Panc1 (cell line): Measurements from ENCODE around the gene ATP6V0D1. TPM values are rescaled to one million over a fixed set of nuclear protein-coding genes. Genes with fewer than 3 reads are reported as not detected.

Source experiments
- ATAC-seq: fragments of 200-7000 bp; cut with Tn5 transposase; 2 replicates; pipeline ENCODE4 v1.9.1; 2020; ENCODE audit warnings: mild to moderate bottlenecking, moderate library complexity
- BruUV-seq: library from RNA; stranded (reverse); fragments of 400-500 nt; replicated peaks from 2 replicates; lab custom pipeline; 2021; lab: Mats Ljungman, UMichigan
- CTCF ChIA-PET: fragments of 300-600 bp; sonication (Branson Sonifier 250); formaldehyde crosslinking; loops from one replicate; lab custom pipeline; 2022; ENCODE audit warnings: antibody characterized with exemption; lab: Charles Lee
- POLR2A ChIA-PET: fragments of 300-600 bp; sonication (Branson Sonifier 250); formaldehyde crosslinking; loops from one replicate; lab custom pipeline; 2022; ENCODE audit warnings: antibody characterized with exemption; lab: Charles Lee
- DNase-seq: peaks from one replicate; pipeline ENCODE4 v3.0.0-alpha.2; 2010; ENCODE audit warnings: low read depth, low spot score
- H3K27ac ChIP-seq: 2 replicates; pipeline ENCODE4 v1.5.1; 2011; ENCODE audit warnings: mild to moderate bottlenecking, low read length, inconsistent platforms
- H3K27me3 ChIP-seq: fragments of 200-500 bp; sonication (Bioruptor generic); 2 replicates; pipeline ENCODE4 v1.6.0; 2014; ENCODE audit warnings: low read length, inconsistent platforms; ENCODE audit not compliant: control insufficient read depth, insufficient read depth
- H3K36me3 ChIP-seq: fragments of 200-500 bp; sonication (Bioruptor generic); 2 replicates; pipeline ENCODE4 v1.5.1; 2014; ENCODE audit warnings: inconsistent platforms, mild to moderate bottlenecking, low read length, moderate library complexity; ENCODE audit not compliant: control insufficient read depth, insufficient read depth
- H3K4me1 ChIP-seq: 2 replicates; pipeline ENCODE4 v1.5.1; 2011; ENCODE audit warnings: inconsistent platforms, mild to moderate bottlenecking, low read length, moderate library complexity; ENCODE audit not compliant: control insufficient read depth, insufficient read depth
- H3K4me3 ChIP-seq, 2 experiments: 2 replicates each; pipeline ENCODE4 v1.5.1; 2011 to 2012; ENCODE audit warnings: low read depth in 2 of 2, low read length in 2 of 2, mild to moderate bottlenecking in 2 of 2, inconsistent platforms in 1 of 2, moderate library complexity in 1 of 2
- H3K9me3 ChIP-seq: fragments of 200-500 bp; sonication (Bioruptor generic); 2 replicates; pipeline ENCODE4 v1.5.1; 2014; ENCODE audit warnings: low read depth, mild to moderate bottlenecking, inconsistent platforms, low read length, moderate library complexity; ENCODE audit not compliant: control insufficient read depth, insufficient read depth
- POLR2AphosphoS5 ChIP-seq: IDR thresholded peaks from 2 replicates; pipeline ENCODE4 v1.6.1; 2012; ENCODE audit warnings: mild to moderate bottlenecking, low read depth, low read length, moderate library complexity
- SIN3A ChIP-seq: IDR thresholded peaks from 2 replicates; pipeline ENCODE4 v1.6.1; 2012; ENCODE audit warnings: low read depth, mild to moderate bottlenecking, low read length, moderate library complexity, borderline replicate concordance; ENCODE audit not compliant: insufficient read depth
- TCF7L2 ChIP-seq: IDR thresholded peaks from 2 replicates; pipeline ENCODE4 v1.6.1; 2011; ENCODE audit warnings: mild to moderate bottlenecking, low read depth, low read length, inconsistent platforms
- in situ Hi-C: cut with HindIII; loops from 2 replicates; pipeline ENCODE4 v1.10.0; 2016; ENCODE audit warnings: low sequenced_read_pairs, low pct_unique_long_range_greater_than_20kb
- intact Hi-C: fragments of 100-400 bp; cut with micrococcal nuclease; formaldehyde crosslinking; loops from one replicate; pipeline ENCODE4 v1.10.0; 2022; ENCODE audit not compliant: unreplicated experiment
- total RNA-seq: library from RNA; stranded (reverse); gene quantifications from one replicate; pipeline ENCODE4 v1.2.1, GENCODE V29; 2021; ENCODE audit not compliant: unreplicated experiment
- TF ChIP-seq, protein P1 (sequence below), 2 experiments: IDR thresholded peaks; 2 replicates each; pipeline ENCODE4 v1.6.1; 2011 to 2012; ENCODE audit warnings: low read depth in 2 of 2, control low read depth in 1 of 2, low read length in 1 of 2, mild to moderate bottlenecking in 1 of 2, moderate library complexity in 1 of 2; ENCODE audit not compliant: insufficient read depth in 1 of 2
- TF ChIP-seq, protein P2 (sequence below): fragments of 450-650 bp; IDR thresholded peaks from 2 replicates; pipeline ENCODE4 v1.5.1; 2017; ENCODE audit warnings: mild to moderate bottlenecking

The ATP6V0D1 gene
- total RNA-seq, 1 experiment from 2014 or later = 70.8 TPM

DNA sequence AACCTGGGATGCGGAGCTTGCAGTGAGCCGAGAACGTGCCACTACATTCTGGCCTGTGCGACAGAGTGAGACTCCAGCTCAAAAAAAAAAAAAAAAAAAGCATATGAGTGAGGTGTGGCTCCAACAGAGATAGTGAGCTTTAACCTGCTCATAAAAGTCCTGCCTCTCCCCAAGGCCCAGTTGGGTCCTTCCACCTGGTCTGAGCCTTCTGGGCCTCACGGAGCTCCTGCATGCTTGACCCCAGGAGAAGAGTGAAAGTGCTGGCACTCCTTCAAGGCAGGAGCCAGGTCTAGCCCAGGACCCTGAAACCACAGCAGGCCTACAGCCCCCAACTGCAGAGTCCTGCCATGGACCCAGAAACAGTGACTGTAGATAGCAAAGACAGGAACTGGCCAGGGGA, 32.4 kb downstream of the ATP6V0D1 start:
- in situ Hi-C loops = no loop called here
- no peak overlapping the region for H3K4me3 ChIP-seq
- DNase-seq (no peak), ATAC-seq (no peak)
- H3K9me3 ChIP-seq = no peaks in the 10 kb centered on the region
- CTCF ChIA-PET = interaction anchor here (2.1 kb wide), 1 partner anchor 21 kb away, joined by 7 read pairs; no protein-coding TSS in a partner anchor
- POLR2A ChIA-PET = interaction anchor here (0.6 kb wide), 1 partner anchor 66 kb away, joined by 4 read pairs; no protein-coding TSS in a partner anchor
- no peaks in the 10 kb centered on the region for H3K27me3 ChIP-seq
- H3K36me3 ChIP-seq = no peaks in the 10 kb centered on the region
- H3K4me1 ChIP-seq = no peaks in the 10 kb centered on the region
- TF ChIP-seq SIN3A = no peak
- TF ChIP-seq POLR2AphosphoS5 = no peak
- TF ChIP-seq, protein P1, sequence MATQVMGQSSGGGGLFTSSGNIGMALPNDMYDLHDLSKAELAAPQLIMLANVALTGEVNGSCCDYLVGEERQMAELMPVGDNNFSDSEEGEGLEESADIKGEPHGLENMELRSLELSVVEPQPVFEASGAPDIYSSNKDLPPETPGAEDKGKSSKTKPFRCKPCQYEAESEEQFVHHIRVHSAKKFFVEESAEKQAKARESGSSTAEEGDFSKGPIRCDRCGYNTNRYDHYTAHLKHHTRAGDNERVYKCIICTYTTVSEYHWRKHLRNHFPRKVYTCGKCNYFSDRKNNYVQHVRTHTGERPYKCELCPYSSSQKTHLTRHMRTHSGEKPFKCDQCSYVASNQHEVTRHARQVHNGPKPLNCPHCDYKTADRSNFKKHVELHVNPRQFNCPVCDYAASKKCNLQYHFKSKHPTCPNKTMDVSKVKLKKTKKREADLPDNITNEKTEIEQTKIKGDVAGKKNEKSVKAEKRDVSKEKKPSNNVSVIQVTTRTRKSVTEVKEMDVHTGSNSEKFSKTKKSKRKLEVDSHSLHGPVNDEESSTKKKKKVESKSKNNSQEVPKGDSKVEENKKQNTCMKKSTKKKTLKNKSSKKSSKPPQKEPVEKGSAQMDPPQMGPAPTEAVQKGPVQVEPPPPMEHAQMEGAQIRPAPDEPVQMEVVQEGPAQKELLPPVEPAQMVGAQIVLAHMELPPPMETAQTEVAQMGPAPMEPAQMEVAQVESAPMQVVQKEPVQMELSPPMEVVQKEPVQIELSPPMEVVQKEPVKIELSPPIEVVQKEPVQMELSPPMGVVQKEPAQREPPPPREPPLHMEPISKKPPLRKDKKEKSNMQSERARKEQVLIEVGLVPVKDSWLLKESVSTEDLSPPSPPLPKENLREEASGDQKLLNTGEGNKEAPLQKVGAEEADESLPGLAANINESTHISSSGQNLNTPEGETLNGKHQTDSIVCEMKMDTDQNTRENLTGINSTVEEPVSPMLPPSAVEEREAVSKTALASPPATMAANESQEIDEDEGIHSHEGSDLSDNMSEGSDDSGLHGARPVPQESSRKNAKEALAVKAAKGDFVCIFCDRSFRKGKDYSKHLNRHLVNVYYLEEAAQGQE (IDR thresholded peaks at IDR 0.05; ENCODE audit: insufficient read depth in 1 of 2, low read depth in 2 of 2, low read length in 1 of 2) = no peak
- no TSS peak for BruUV-seq
- intact Hi-C loops = no loop called here
- no peak overlapping the region for H3K27ac ChIP-seq

DNA sequence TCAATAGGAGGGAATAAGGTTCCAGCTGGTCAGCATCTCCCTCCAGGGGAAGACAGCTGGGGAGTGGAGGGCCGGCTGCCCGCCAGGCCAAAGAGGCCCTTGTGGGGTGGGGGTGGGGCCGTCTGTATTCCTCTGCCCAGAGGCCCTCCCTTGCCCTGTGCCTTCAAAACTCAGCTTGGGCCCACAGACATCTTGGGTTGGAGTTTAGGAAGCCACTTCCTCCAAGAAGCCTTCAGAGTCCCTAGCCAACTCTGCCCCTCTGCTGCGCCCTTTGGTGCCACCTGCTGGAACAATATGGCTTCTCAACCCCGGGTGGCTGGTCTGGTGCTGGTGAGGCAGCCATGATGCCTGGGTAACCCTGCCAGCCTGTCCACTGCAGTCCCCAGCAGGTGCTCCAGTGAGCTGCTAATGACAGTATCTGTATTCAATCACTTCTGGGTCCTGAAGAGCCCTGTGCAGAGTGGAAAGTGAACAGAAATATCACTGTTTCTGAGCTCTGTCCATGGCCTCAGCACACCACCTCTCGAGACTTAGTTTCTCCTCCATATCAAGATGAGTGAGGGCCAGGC, 33.4 kb downstream of the ATP6V0D1 start:
- no TSS peak for BruUV-seq
- POLR2A ChIA-PET = interaction anchor here (0.6 kb wide), 1 partner anchor 37 kb away, joined by 3 read pairs; no protein-coding TSS in a partner anchor
- H3K4me1 ChIP-seq = no peaks in the 10 kb centered on the region
- no peak overlapping the region for H3K27ac ChIP-seq
- TF ChIP-seq, protein P2, sequence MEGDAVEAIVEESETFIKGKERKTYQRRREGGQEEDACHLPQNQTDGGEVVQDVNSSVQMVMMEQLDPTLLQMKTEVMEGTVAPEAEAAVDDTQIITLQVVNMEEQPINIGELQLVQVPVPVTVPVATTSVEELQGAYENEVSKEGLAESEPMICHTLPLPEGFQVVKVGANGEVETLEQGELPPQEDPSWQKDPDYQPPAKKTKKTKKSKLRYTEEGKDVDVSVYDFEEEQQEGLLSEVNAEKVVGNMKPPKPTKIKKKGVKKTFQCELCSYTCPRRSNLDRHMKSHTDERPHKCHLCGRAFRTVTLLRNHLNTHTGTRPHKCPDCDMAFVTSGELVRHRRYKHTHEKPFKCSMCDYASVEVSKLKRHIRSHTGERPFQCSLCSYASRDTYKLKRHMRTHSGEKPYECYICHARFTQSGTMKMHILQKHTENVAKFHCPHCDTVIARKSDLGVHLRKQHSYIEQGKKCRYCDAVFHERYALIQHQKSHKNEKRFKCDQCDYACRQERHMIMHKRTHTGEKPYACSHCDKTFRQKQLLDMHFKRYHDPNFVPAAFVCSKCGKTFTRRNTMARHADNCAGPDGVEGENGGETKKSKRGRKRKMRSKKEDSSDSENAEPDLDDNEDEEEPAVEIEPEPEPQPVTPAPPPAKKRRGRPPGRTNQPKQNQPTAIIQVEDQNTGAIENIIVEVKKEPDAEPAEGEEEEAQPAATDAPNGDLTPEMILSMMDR = peak; percentile 72
- no peak for TF ChIP-seq SIN3A
- ATAC-seq (peak; percentile 68), DNase-seq (no peak)
- H3K4me3 ChIP-seq = no peak overlapping the region
- H3K36me3 ChIP-seq = no peaks in the 10 kb centered on the region
- no peaks in the 10 kb centered on the region for H3K27me3 ChIP-seq
- no peaks in the 10 kb centered on the region for H3K9me3 ChIP-seq
- CTCF ChIA-PET = interaction anchor here (0.6 to 2.1 kb wide), 2 partner anchors 20 to 118 kb away, joined by 4 to 7 read pairs; no protein-coding TSS in a partner anchor
- intact Hi-C loops (no loop called here), in situ Hi-C loops (no loop called here)

DNA sequence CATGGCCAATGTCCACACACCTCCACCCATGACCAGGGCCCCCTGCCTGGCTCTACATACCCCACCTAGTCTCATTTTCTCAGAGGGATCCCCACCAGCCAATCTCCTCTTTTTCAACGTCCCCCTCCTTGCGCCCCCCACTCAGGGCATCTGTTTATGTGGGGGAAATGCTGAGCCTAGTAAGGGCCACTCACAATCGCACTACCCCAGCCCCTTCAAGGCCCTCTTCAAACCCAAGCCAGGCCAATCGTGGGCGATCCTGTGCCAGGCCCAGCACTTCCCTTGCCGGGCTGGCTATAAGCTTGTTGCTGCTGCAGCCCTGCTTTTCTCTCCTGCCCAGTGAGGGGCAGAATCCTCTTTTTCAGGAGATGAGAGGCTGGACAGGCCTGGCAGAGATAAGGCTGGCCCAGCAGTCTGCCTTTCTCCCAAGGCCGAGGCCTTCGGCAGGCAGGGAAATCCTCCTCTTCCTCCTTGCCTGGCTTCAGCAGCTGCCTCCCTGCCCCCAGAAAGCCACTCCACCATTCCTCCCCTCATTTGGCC, 33.9 kb downstream of the ATP6V0D1 start:
- H3K36me3 ChIP-seq = no peaks in the 10 kb centered on the region
- in situ Hi-C loops = no loop called here
- H3K4me3 ChIP-seq = no peak overlapping the region
- CTCF ChIA-PET = interaction anchor here (0.6 to 2.1 kb wide), 2 partner anchors 19 to 117 kb away, joined by 4 to 7 read pairs; no protein-coding TSS in a partner anchor
- no peak for ATAC-seq
- TF ChIP-seq TCF7L2 (no peak), SIN3A (no peak), POLR2AphosphoS5 (no peak)
- TF ChIP-seq, protein P2 = no peak
- TF ChIP-seq, protein P1 (IDR thresholded peaks at IDR 0.05; ENCODE audit: insufficient read depth in 1 of 2, low read depth in 2 of 2, low read length in 1 of 2) = no peak
- no peaks in the 10 kb centered on the region for H3K9me3 ChIP-seq
- POLR2A ChIA-PET = no interaction called here
- no peak overlapping the region for H3K27ac ChIP-seq
- BruUV-seq = no TSS peak
- no peak for DNase-seq
- H3K27me3 ChIP-seq = no peaks in the 10 kb centered on the region
- no peaks in the 10 kb centered on the region for H3K4me1 ChIP-seq
- intact Hi-C loops = no loop called here
